ENCODE results near the gene LAMA1.

The LAMA1 gene

DNA sequence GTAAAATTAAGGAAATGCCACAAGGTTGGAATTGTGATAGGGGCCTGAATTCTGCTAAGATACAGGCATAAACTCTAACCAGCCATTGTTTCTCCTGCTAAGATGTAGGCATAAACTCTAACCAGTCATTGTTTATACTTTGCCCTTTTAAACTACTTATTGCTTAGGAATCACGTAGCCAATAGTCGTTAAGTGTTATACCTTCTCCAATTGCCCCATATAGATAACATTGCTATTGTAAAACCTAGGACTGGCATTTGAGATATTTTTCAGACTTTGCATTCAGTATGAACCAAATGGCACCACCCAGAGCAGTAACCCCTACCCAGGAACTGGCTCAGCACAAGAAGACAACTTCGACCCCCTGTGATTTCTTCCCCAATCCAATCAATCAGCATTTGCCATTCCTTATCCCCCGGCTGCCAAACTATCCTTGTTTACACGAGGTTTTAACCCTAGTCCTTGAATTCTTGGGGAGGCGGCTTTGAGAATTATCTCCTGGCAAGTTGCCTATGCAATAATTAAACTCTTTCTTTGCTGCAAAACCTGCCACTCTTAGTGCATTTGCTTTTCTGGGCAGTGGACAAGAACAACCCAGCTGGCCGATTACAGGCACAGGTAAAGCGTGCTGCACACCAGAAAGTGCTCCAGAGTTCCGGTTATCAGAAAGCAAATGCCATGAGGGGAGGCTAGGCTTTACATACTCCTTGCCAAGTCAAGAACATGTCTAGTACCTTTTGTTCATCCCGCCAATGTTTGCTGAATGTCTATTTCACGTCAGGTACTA lies 167.6 kb downstream of the LAMA1 start:
- H3K27ac ChIP-seq = no peak overlapping the region
- TF ChIP-seq ZFX (IDR thresholded peaks at IDR 0.05) = no peak
- TF ChIP-seq, protein P1, sequence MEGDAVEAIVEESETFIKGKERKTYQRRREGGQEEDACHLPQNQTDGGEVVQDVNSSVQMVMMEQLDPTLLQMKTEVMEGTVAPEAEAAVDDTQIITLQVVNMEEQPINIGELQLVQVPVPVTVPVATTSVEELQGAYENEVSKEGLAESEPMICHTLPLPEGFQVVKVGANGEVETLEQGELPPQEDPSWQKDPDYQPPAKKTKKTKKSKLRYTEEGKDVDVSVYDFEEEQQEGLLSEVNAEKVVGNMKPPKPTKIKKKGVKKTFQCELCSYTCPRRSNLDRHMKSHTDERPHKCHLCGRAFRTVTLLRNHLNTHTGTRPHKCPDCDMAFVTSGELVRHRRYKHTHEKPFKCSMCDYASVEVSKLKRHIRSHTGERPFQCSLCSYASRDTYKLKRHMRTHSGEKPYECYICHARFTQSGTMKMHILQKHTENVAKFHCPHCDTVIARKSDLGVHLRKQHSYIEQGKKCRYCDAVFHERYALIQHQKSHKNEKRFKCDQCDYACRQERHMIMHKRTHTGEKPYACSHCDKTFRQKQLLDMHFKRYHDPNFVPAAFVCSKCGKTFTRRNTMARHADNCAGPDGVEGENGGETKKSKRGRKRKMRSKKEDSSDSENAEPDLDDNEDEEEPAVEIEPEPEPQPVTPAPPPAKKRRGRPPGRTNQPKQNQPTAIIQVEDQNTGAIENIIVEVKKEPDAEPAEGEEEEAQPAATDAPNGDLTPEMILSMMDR (conservative IDR thresholded peaks at IDR 0.05) = no peak

DNA sequence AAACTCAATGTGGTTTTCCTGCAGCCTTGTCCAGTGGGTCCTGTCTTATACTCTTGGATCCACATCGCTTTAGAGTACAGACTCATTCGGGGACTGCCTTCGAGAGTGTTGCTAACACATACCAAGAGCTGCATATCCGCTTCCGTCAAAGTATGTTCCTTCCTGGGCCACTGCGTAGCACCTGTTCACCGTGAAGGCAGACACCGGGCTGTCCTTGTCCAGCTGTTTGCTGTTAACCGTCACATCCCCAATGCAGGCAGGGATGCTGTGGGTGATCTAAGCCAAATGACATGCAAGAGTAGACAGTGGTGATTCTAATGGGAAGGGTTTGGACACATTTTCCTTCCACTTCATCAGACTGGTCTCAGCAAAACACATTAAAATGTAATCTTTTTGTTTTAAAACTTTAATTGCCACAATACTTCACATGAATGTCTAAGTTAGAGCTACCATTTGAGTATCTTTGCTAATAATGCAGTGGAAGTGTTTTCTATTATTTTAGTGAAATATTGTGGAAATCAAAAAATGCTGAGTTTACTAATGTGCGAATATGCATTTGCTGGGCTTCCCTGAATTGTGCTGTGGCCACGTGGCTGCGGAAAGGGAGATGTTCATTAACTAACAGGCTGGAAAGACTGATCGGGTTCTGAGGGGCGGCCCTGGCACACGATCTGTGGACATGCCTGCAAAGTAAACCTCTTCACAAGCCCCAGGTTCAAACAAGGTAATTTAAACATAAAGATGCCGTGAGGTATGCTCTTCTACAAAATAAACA lies 169.1 kb downstream of the LAMA1 start:
- TF ChIP-seq, protein P1 (conservative IDR thresholded peaks at IDR 0.05) = no peak
- no peak for TF ChIP-seq ZFX (IDR thresholded peaks at IDR 0.05)
- H3K27ac ChIP-seq = no peak overlapping the region

DNA sequence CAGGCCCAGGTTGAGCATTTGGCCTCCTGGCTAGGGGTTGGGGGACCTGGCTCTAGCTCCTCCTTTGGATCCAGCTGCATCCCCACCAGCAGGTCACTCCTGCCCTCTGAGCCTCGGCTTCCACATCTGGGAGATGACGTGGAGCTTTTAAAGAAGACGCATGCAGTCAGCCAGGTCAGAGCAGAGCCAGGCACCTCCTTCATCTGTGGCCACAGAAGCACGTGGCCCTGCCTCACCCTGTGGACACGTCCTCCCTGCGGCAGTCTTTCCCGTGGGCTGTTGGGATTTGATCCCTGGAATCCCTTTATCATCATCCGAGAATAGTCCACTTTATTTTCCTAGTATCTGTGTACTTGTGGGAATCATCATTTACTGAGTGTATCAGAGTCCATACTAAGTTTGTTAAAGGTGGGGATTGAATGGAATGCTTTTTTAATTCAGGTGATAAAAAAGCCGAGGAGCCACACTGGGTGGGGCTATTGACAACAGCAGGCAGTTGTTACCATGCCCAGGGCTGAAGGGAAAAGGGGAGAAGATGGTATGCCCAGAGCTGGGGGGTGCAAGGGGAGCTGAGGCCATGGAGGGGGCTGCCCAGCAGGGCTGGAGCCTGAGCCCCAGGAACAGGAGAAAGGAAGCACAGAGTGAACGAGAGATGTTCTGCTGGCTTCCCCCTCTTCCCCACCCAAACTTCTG lies 170.1 kb downstream of the LAMA1 start:
- H3K27ac ChIP-seq = no peak overlapping the region
- TF ChIP-seq, protein P1 (conservative IDR thresholded peaks at IDR 0.05) = no peak
- TF ChIP-seq ZFX (IDR thresholded peaks at IDR 0.05) = no peak

DNA sequence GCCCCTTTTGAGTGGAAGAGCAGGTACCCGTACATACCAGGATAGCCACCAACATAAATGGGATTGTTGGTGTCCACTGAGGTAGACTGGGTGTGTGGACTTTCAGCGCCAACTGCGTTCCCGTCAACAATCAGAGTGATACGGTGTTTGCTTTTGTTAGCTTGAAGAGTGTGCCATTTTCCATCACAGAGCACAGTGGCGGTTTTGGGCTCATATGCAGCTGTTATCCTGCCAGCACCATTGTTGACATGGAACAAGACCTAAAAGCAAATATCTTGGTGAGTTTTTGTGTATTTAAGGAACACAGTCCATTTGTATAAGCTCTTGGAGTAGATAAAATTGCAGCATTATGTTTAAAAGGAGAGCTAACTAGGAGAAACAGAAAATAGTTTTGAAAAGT lies 174.5 kb downstream of the LAMA1 start:
- H3K27ac ChIP-seq = peak overlapping the region; percentile 67
- TF ChIP-seq, protein P1 (conservative IDR thresholded peaks at IDR 0.05) = no peak
- TF ChIP-seq ZFX (IDR thresholded peaks at IDR 0.05) = no peak

DNA sequence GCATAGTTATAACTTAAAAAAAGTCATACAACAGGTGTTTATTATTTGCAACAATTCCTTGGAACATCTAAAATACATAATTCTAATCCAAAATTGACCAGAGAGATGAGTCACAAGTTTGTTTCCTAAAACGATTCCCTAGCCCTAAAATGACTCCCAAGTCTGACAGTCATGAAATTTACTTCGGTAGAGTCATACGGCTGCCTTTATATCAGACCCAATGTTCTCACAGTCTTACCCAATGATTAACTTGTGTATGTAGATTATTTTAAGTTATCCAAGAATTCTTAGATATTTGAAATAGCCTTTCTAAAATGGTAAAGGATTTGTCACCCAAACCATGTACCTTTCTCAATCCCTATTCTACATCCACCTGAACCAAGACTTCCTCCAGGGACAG lies 174.9 kb downstream of the LAMA1 start:
- TF ChIP-seq, protein P1 (conservative IDR thresholded peaks at IDR 0.05) = no peak
- TF ChIP-seq ZFX (IDR thresholded peaks at IDR 0.05) = no peak
- H3K27ac ChIP-seq = peak overlapping the region; percentile 67

DNA sequence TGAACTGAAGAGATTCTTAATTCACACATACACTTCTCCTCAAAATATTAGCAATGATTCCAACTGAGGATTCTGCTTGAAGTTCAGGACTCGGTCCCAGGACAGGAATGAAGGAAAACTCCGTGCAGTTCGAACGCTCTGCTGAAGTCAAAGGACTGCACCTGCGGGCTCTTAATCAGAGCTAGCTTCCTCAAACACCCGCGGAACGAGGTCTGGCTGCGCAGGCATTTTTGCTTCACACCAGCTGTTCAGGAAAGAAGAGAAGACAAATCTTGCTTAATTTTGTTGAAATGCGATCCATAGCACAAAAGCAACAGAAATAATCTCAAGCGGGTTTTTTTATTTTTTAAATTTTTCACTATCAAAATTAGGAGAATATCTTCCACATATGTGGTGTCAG lies 175.6 kb downstream of the LAMA1 start:
- no peak overlapping the region for H3K27ac ChIP-seq
- TF ChIP-seq ZFX (IDR thresholded peaks at IDR 0.05) = no peak
- TF ChIP-seq, protein P1 (conservative IDR thresholded peaks at IDR 0.05) = no peak

DNA sequence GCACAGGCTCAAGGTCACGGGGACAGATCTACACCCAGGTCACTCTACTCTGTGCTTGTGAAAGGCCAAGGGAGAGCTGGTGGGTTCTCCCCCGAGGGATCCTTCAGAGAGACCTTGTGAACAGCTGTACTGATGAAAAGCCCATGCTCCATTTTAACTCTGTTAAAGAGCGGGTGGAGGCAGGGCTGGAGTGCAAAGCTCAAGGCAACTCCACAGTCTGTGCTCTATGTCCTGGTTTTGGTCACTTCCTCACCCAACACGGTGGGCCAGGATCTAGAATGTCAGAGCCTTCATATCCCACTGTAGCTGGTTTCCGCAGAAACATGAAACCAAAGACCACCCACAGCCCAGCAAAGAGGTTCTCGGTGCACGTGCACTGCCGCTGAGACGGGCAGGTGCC lies 177.1 kb downstream of the LAMA1 start:
- no peak overlapping the region for H3K27ac ChIP-seq
- TF ChIP-seq ZFX (IDR thresholded peaks at IDR 0.05) = no peak
- TF ChIP-seq, protein P1 (conservative IDR thresholded peaks at IDR 0.05) = no peak
